IPS DF 4.7 (cell line): ENCODE data around the gene MXRA7.

Source experiments
- DNase-seq: peaks from one replicate; pipeline ENCODE4 v3.0.0-alpha.2; 2013; ENCODE audit warnings: low spot score; ENCODE audit errors: extremely low read depth

Gene MXRA7

GRCh38 chr17:76678330-76678729 lies 32.4 kb downstream of the MXRA7 start:
- DNase-seq, result no peak

- DNase-seq, result no peak
Measured at GRCh38 chr17:76677406-76677805, 33.4 kb downstream of the MXRA7 start.

- DNase-seq, result no peak
Measured at GRCh38 chr17:76676629-76677028, 34.1 kb downstream of the MXRA7 start.

- no peak for DNase-seq
Measured at GRCh38 chr17:76675648-76676047, 35.1 kb downstream of the MXRA7 start.

- DNase-seq, result no peak
Measured at GRCh38 chr17:76674600-76674999, 36.2 kb downstream of the MXRA7 start.

GRCh38 chr17:76673729-76674128 lies 37.0 kb downstream of the MXRA7 start:
- no peak for DNase-seq

- DNase-seq, result no peak
Measured at GRCh38 chr17:76672892-76673291, 37.9 kb downstream of the MXRA7 start.

- no peak for DNase-seq
Measured at GRCh38 chr17:76672270-76672851, 38.4 kb downstream of the MXRA7 start.

- no peak for DNase-seq
Measured at GRCh38 chr17:76671912-76672262, 38.9 kb downstream of the MXRA7 start.

- peak; percentile 100 for DNase-seq
Measured at GRCh38 chr17:76671123-76671911, 39.4 kb downstream of the MXRA7 start.

GRCh38 chr17:76670718-76671122 lies 40.0 kb downstream of the MXRA7 start:
- no peak for DNase-seq

GRCh38 chr17:76670020-76670717 lies 40.6 kb downstream of the MXRA7 start:
- no peak for DNase-seq

GRCh38 chr17:76667786-76668453 lies 42.8 kb downstream of the MXRA7 start:
- no peak for DNase-seq

- DNase-seq, result no peak
Measured at GRCh38 chr17:76667491-76667755, 43.3 kb downstream of the MXRA7 start.

GRCh38 chr17:76660656-76661042 lies 50.1 kb downstream of the MXRA7 start:
- no peak for DNase-seq

GRCh38 chr17:76659928-76660655 lies 50.7 kb downstream of the MXRA7 start:
- DNase-seq, result no peak

GRCh38 chr17:76658242-76658662 lies 52.5 kb downstream of the MXRA7 start:
- DNase-seq, result no peak

GRCh38 chr17:76657505-76658241 lies 53.1 kb downstream of the MXRA7 start:
- DNase-seq, result no peak

GRCh38 chr17:76654408-76654807 lies 56.4 kb downstream of the MXRA7 start:
- no peak for DNase-seq

GRCh38 chr17:76650504-76650903 lies 60.3 kb downstream of the MXRA7 start:
- no peak for DNase-seq

- no peak for DNase-seq
Measured at GRCh38 chr17:76646712-76647111, 64.1 kb downstream of the MXRA7 start.
